DOHH2 (cell line): ENCODE data around the gene AFG1L.
A peak's percentile ranks its signal among the peaks of the same experiment; 100 is the strongest.
"Not testable (repeated sequence)": the region's sequence is repeated elsewhere in the genome, so short reads cannot be mapped to it uniquely, and the experiment has no call there.

Experiments
- H3F3A ChIP-seq: fragments of 200-600 bp; sonication (generic), shearing (Covaris generic); 2 replicates; pipeline ENCODE4 v1.6.0; 2016; ENCODE audit warnings: antibody characterized with exemption, mild to moderate bottlenecking; ENCODE audit not compliant: control insufficient read depth, insufficient read depth
- H3K27ac ChIP-seq: fragments of 200-600 bp; sonication (generic); 2 replicates; pipeline ENCODE4 v1.5.1; 2014; ENCODE audit warnings: low read depth, mild to moderate bottlenecking, low read length, moderate library complexity
- H3K27me3 ChIP-seq: fragments of 200-600 bp; sonication (generic); 2 replicates; pipeline ENCODE4 v1.6.1; 2014; ENCODE audit warnings: mild to moderate bottlenecking, low read length, mixed read lengths; ENCODE audit not compliant: control insufficient read depth
- H3K36me3 ChIP-seq: fragments of 200-600 bp; sonication (generic); 2 replicates; pipeline ENCODE4 v1.6.1; 2014; ENCODE audit warnings: mild to moderate bottlenecking, low read length, moderate library complexity, mixed read lengths; ENCODE audit not compliant: control insufficient read depth
- H3K4me1 ChIP-seq: fragments of 200-600 bp; sonication (generic); 2 replicates; pipeline ENCODE4 v1.6.1; 2014; ENCODE audit warnings: mild to moderate bottlenecking, low read length, mixed read lengths; ENCODE audit not compliant: control insufficient read depth
- H3K4me2 ChIP-seq: fragments of 200-600 bp; sonication (generic); 2 replicates; pipeline ENCODE4 v1.6.0; 2014; ENCODE audit warnings: mild to moderate bottlenecking, low read length, moderate library complexity
- H3K4me3 ChIP-seq: fragments of 200-600 bp; sonication (generic); 2 replicates; pipeline ENCODE4 v1.5.1; 2014; ENCODE audit warnings: mild to moderate bottlenecking, low read length, mixed read lengths
- H3K79me2 ChIP-seq: fragments of 200-600 bp; sonication (generic); 2 replicates; pipeline ENCODE4 v1.6.1; 2014; ENCODE audit warnings: mild to moderate bottlenecking, low read length, mixed read lengths; ENCODE audit not compliant: control insufficient read depth
- H3K9me2 ChIP-seq: fragments of 200-600 bp; sonication (generic); replicated peaks from 2 replicates; pipeline ENCODE4 v1.6.1; 2014; ENCODE audit warnings: mild to moderate bottlenecking, low read length, mixed read lengths; ENCODE audit not compliant: control insufficient read depth
- H3K9me3 ChIP-seq: fragments of 200-600 bp; sonication (generic); 2 replicates; pipeline ENCODE4 v1.6.1; 2014; ENCODE audit warnings: antibody characterized with exemption, low read length, mixed read lengths; ENCODE audit not compliant: control insufficient read depth, insufficient read depth
- H4K20me1 ChIP-seq: fragments of 200-600 bp; sonication (generic); 2 replicates; pipeline ENCODE4 v1.6.0; 2014; ENCODE audit warnings: low read depth, mild to moderate bottlenecking, antibody characterized with exemption, low read length, moderate library complexity; ENCODE audit not compliant: control insufficient read depth, insufficient read depth
- EZH2phosphoT487 ChIP-seq: fragments of 200-600 bp; sonication (generic); IDR thresholded peaks from 2 replicates; pipeline ENCODE4 v1.6.1; 2017; ENCODE audit warnings: borderline replicate concordance, mild to moderate bottlenecking, antibody characterized with exemption, low read length, moderate library complexity, mixed read lengths
- TF ChIP-seq, protein P1 (sequence below): fragments of 200-600 bp; sonication (generic); IDR thresholded peaks from one replicate; pipeline ENCODE4 v1.5.1; 2014; ENCODE audit warnings: antibody characterized with exemption, mild to moderate bottlenecking, low read depth, low read length; ENCODE audit not compliant: poor library complexity, severe bottlenecking

Gene AFG1L

DNA sequence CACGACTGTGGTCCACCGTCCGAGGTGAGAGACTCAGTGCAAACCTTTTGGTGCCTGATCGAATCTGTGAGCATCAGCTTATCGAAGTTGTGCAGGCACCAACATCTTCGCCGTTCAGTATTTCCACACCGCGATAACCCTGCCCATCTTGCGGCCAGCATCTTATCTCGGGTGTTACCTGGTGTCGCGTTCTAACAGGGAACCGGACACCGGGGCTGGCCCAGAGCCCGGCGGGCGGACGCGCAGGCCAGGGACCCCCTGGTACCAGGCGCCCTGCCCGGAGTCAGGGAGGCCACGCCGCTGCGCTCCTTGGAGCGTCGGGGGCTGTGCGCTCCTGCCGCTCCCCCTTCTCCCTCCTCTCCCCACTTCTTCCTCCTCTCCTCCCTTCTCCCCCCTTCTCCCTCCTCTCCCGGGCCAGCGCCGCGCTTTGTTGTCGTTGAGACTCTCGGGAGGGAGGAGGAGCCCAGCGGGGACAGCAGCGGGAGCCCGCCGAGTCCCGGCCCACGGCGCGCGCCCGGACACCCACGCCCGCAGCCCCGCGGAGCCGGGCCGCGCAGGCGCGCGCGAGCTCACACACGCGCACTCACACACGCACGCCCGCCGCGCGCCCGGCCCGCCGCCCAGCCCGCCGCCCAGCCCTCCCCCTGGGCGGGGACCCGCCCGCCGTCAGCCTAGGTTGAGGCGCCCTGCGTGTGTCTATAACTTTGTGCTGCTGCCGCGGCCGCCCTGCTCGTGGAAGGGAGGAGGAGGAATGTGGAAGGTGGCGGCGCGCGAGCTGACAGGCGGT, 264.4 kb downstream of the AFG1L start:
- H4K20me1 ChIP-seq: peaks cover 13% of the 10 kb centered on the region
- H3K4me1 ChIP-seq: peaks cover 33% of the 10 kb centered on the region
- peaks cover 21% of the 10 kb centered on the region for H3K79me2 ChIP-seq
- peak overlapping the region; percentile 88 for H3K27ac ChIP-seq
- H3K4me2 ChIP-seq: peak overlapping the region; percentile 96
- peak overlapping the region; percentile 98 for H3K4me3 ChIP-seq
- H3K27me3 ChIP-seq: no peaks in the 10 kb centered on the region
- peaks cover 14% of the 10 kb centered on the region for H3K36me3 ChIP-seq
- no peaks in the 10 kb centered on the region for H3K9me3 ChIP-seq
- TF ChIP-seq EZH2phosphoT487: no peak
- TF ChIP-seq, protein P1, sequence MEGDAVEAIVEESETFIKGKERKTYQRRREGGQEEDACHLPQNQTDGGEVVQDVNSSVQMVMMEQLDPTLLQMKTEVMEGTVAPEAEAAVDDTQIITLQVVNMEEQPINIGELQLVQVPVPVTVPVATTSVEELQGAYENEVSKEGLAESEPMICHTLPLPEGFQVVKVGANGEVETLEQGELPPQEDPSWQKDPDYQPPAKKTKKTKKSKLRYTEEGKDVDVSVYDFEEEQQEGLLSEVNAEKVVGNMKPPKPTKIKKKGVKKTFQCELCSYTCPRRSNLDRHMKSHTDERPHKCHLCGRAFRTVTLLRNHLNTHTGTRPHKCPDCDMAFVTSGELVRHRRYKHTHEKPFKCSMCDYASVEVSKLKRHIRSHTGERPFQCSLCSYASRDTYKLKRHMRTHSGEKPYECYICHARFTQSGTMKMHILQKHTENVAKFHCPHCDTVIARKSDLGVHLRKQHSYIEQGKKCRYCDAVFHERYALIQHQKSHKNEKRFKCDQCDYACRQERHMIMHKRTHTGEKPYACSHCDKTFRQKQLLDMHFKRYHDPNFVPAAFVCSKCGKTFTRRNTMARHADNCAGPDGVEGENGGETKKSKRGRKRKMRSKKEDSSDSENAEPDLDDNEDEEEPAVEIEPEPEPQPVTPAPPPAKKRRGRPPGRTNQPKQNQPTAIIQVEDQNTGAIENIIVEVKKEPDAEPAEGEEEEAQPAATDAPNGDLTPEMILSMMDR: no peak
- H3K9me2 ChIP-seq: no peaks in the 10 kb centered on the region
- H3F3A ChIP-seq: peaks cover 22% of the 10 kb centered on the region

DNA sequence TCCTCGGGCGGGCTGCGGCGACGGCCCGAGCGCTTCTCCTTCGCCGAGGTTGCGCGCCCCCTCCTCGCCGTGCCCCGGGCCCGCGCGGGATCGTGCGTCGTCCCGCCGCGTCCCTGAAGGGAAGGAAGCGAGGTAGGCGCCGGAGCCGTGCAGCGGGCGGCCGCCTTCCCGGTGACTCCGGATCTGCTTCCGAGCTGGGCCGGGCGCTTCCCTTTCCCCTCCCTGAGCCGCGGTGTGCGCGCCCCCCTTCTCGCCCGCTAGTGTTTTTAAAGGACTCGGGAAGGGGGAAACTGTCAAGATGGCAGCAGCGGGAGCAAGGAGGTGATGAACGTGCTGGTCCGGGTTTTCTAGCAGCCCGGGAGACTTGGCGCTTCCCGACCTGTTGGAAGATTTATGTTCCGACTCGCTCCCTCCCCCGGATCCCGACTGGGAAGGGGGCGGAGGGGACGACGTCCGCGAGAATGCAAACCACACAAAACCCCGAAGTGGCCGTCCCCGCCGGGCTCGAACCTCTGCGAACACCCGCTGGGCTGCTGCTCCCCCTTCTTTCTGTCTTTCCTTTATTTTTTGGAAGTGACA, 265.1 kb downstream of the AFG1L start:
- peak overlapping the region; percentile 54 for H3K27ac ChIP-seq
- H3K36me3 ChIP-seq: peaks cover 14% of the 10 kb centered on the region
- TF ChIP-seq EZH2phosphoT487: no peak
- TF ChIP-seq, protein P1: no peak
- no peaks in the 10 kb centered on the region for H3K9me3 ChIP-seq
- H3K4me2 ChIP-seq: peak overlapping the region; percentile 83
- H3K4me3 ChIP-seq: peak overlapping the region; percentile 98
- H3K4me1 ChIP-seq: peaks cover 39% of the 10 kb centered on the region
- peaks cover 29% of the 10 kb centered on the region for H3F3A ChIP-seq
- H3K9me2 ChIP-seq: no peaks in the 10 kb centered on the region
- H4K20me1 ChIP-seq: peaks cover 17% of the 10 kb centered on the region
- no peaks in the 10 kb centered on the region for H3K27me3 ChIP-seq
- peaks cover 24% of the 10 kb centered on the region for H3K79me2 ChIP-seq

DNA sequence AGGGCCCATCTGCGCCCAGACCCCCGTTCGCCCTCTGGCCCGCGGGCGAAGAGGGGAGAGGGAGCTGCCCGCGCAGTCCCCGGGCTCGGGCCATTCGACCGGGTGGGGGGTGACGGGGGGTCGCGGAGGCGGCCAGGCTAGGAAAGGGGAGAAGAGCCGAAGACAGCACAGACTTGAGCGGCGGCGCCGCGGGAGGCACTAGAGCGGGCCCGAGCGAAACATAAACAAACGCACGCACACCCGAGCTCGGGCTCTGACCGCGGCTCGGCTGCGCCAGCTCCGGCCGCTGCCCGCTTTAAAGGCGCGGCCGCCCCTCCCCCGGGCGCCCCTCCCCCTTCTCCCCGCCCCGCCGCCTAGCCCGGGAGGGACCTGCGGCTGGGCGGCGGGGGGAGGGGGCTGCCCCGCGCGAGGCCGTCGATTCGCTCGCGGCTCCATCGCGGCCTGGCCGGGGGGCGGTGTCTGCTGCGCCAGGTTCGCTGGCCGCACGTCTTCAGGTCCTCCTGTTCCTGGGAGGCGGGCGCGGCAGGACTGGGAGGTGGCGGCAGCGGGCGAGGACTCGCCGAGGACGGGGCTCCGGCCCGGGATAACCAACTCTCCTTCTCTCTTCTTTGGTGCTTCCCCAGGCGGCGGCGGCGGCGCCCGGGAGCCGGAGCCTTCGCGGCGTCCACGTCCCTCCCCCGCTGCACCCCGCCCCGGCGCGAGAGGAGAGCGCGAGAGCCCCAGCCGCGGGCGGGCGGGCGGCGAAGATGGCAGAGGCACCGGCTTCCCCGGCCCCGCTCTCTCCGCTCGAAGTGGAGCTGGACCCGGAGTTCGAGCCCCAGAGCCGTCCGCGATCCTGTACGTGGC, 265.8 kb downstream of the AFG1L start, which contains the start of gene FOXO3:
FOXO3 (plus strand) TSS at position 455 of the 846 bp plus-strand sequence; CDS start at position 747, 292 bp downstream.
- H3K36me3 ChIP-seq: peaks cover 14% of the 10 kb centered on the region
- no peaks in the 10 kb centered on the region for H3K9me3 ChIP-seq
- H3F3A ChIP-seq: peaks cover 36% of the 10 kb centered on the region
- H3K27me3 ChIP-seq: no peaks in the 10 kb centered on the region
- H3K27ac ChIP-seq: peak within 1 kb of the TSS; percentile 54
- peaks cover 20% of the 10 kb centered on the region for H4K20me1 ChIP-seq
- TF ChIP-seq, protein P1: no peak
- no peak for TF ChIP-seq EZH2phosphoT487
- peaks cover 24% of the 10 kb centered on the region for H3K79me2 ChIP-seq
- peak within 1 kb of the TSS; percentile 83 for H3K4me2 ChIP-seq
- H3K4me1 ChIP-seq: peaks cover 47% of the 10 kb centered on the region
- H3K4me3 ChIP-seq: peak within 1 kb of the TSS; percentile 98
- no peaks in the 10 kb centered on the region for H3K9me2 ChIP-seq

DNA sequence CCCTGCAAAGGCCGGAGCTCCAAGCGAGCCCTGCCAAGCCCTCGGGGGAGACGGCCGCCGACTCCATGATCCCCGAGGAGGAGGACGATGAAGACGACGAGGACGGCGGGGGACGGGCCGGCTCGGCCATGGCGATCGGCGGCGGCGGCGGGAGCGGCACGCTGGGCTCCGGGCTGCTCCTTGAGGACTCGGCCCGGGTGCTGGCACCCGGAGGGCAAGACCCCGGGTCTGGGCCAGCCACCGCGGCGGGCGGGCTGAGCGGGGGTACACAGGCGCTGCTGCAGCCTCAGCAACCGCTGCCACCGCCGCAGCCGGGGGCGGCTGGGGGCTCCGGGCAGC, 266.4 kb downstream of the AFG1L start:
- Histone ChIP-seq H3K79me2 (peaks cover 28% of the 10 kb centered on the region), H3K4me1 (peaks cover 52% of the 10 kb centered on the region), H3K36me3 (peaks cover 17% of the 10 kb centered on the region), H3F3A (peaks cover 41% of the 10 kb centered on the region), H4K20me1 (peaks cover 26% of the 10 kb centered on the region)
- H3K9me2 ChIP-seq, H3K4me2 ChIP-seq, H3K9me3 ChIP-seq, H3K27ac ChIP-seq, H3K4me3 ChIP-seq, H3K27me3 ChIP-seq: not testable (repeated sequence)
